ENCODE data around the gene TLR2. TPM values are rescaled to one million over a fixed set of nuclear protein-coding genes. Genes with fewer than 3 reads are reported as not detected.

Gene TLR2
- total RNA-seq, 1 donor from 2014 or later, result 0.46 TPM

GRCh38 chr4:153684971-153685371 lies 891 bp downstream of the TLR2 start:
- Mint-ChIP-seq H3K4me3 (ENCODE audit: unreplicated experiment) (peak overlapping the region; percentile 68), H3K4me1 (ENCODE audit: unreplicated experiment) (peaks cover 9% of the 10 kb centered on the region), H3K36me3 (ENCODE audit: unreplicated experiment) (peaks cover 3% of the 10 kb centered on the region), H3K27ac (ENCODE audit: unreplicated experiment) (no peak overlapping the region), H3K27me3 (ENCODE audit: unreplicated experiment) (peaks cover 18% of the 10 kb centered on the region), H3K9me3 (ENCODE audit: unreplicated experiment) (peaks cover 14% of the 10 kb centered on the region)
- no peak for TF ChIP-seq CTCF (IDR thresholded peaks at IDR 0.05)
- no peak for DNase-seq (ENCODE audit: extremely low spot score, unreplicated experiment)

- no peaks in the 10 kb centered on the region for H3K36me3 Mint-ChIP-seq (ENCODE audit: unreplicated experiment)
- TF ChIP-seq CTCF (IDR thresholded peaks at IDR 0.05), result no peak
- H3K9me3 Mint-ChIP-seq (ENCODE audit: unreplicated experiment), result no peaks in the 10 kb centered on the region
- no peak for DNase-seq (ENCODE audit: extremely low spot score, unreplicated experiment)
- H3K27me3 Mint-ChIP-seq (ENCODE audit: unreplicated experiment), result peaks cover 25% of the 10 kb centered on the region
- no peaks in the 10 kb centered on the region for H3K4me1 Mint-ChIP-seq (ENCODE audit: unreplicated experiment)
- no peak overlapping the region for H3K27ac Mint-ChIP-seq (ENCODE audit: unreplicated experiment)
- no peak overlapping the region for H3K4me3 Mint-ChIP-seq (ENCODE audit: unreplicated experiment)
Observed at GRCh38 chr4:153704522-153704921, 20.4 kb downstream of the TLR2 start.

DNA sequence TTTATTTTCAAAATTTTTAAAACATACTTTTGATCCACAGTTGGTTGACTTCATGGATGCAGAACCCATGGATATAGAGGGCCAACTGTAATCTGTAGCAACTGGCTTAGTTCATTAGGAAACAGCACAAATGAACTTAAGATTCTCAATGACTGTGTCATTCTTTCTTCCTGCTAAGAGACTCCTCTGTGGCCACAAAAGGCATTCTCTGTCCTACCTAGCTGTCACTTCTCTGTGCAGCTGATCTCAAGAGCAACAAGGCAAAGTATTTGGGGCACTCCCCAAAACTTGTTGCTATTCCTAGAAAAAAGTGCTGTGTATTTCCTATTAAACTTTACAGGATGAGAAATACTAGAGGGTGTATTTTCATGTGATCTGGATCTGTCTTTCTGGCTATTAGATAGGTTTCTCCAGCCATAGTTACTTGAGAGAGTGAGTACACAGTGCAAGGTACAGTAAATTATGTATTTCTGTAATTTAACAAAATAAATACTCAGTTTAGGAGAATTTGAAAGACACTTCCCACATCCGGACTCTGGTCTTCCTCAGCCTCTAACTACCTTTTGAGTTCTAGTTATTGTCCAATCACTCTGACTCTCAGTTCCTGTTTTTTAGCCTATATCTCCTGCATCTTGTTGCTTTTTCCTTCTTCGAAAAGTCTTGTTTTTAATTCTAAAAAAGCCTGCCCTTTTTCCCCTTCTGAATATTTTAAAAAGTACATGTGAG lies 21.8 kb downstream of the TLR2 start:
- Mint-ChIP-seq H3K4me1 (ENCODE audit: unreplicated experiment) (no peaks in the 10 kb centered on the region), H3K27ac (ENCODE audit: unreplicated experiment) (no peak overlapping the region), H3K27me3 (ENCODE audit: unreplicated experiment) (peaks cover 27% of the 10 kb centered on the region), H3K9me3 (ENCODE audit: unreplicated experiment) (no peaks in the 10 kb centered on the region), H3K4me3 (ENCODE audit: unreplicated experiment) (no peak overlapping the region), H3K36me3 (ENCODE audit: unreplicated experiment) (no peaks in the 10 kb centered on the region)
- no peak for DNase-seq (ENCODE audit: extremely low spot score, unreplicated experiment)
- TF ChIP-seq CTCF (IDR thresholded peaks at IDR 0.05), result no peak

- no peaks in the 10 kb centered on the region for H3K4me1 Mint-ChIP-seq (ENCODE audit: unreplicated experiment)
- no peak for DNase-seq (ENCODE audit: extremely low spot score, unreplicated experiment)
- H3K27ac Mint-ChIP-seq (ENCODE audit: unreplicated experiment), result no peak overlapping the region
- peaks cover 33% of the 10 kb centered on the region for H3K27me3 Mint-ChIP-seq (ENCODE audit: unreplicated experiment)
- no peaks in the 10 kb centered on the region for H3K9me3 Mint-ChIP-seq (ENCODE audit: unreplicated experiment)
- TF ChIP-seq CTCF (IDR thresholded peaks at IDR 0.05), result no peak
- H3K36me3 Mint-ChIP-seq (ENCODE audit: unreplicated experiment), result no peaks in the 10 kb centered on the region
- H3K4me3 Mint-ChIP-seq (ENCODE audit: unreplicated experiment), result no peak overlapping the region
Observed at GRCh38 chr4:153706519-153706918, 22.4 kb downstream of the TLR2 start.

- no peak for DNase-seq (ENCODE audit: extremely low spot score, unreplicated experiment)
- H3K27me3 Mint-ChIP-seq (ENCODE audit: unreplicated experiment), result peaks cover 31% of the 10 kb centered on the region
- TF ChIP-seq CTCF (IDR thresholded peaks at IDR 0.05), result no peak
- H3K4me3 Mint-ChIP-seq (ENCODE audit: unreplicated experiment), result no peak overlapping the region
- H3K36me3 Mint-ChIP-seq (ENCODE audit: unreplicated experiment), result no peaks in the 10 kb centered on the region
- no peak overlapping the region for H3K27ac Mint-ChIP-seq (ENCODE audit: unreplicated experiment)
- H3K9me3 Mint-ChIP-seq (ENCODE audit: unreplicated experiment), result no peaks in the 10 kb centered on the region
- peaks cover 3% of the 10 kb centered on the region for H3K4me1 Mint-ChIP-seq (ENCODE audit: unreplicated experiment)
Observed at GRCh38 chr4:153710681-153711080, 26.6 kb downstream of the TLR2 start.

Data from osteocyte (in vitro differentiated cells).